A549 (cell line): ENCODE data around the gene USP32. TPM values are rescaled to one million over a fixed set of nuclear protein-coding genes. Genes with fewer than 3 reads are reported as not detected.
"Not testable (repeated sequence)": the region's sequence is repeated elsewhere in the genome, so short reads cannot be mapped to it uniquely, and the experiment has no call there.

ENCODE experiments used
- ATAC-seq, 2 experiments: fragments of 200-7000 bp in 1 of 2; fragments of >200 bp in 1 of 2; cut with Nextera tagmentation in 1 of 2; cut with Tn5 transposase in 1 of 2; 3 replicates each; pipeline versions ENCODE4 v1.8.0 to v1.9.1; 2018 to 2020; ENCODE audit warnings: mild to moderate bottlenecking in 1 of 2, moderate library complexity in 1 of 2
- CTCF ChIA-PET: fragments of 300-600 bp; sonication (Branson Sonifier 250); formaldehyde crosslinking; extraction: SDS; loops from one replicate; lab custom pipeline; 2021; ENCODE audit warnings: antibody characterized with exemption, inconsistent platforms; lab: Yijun Ruan, JAX
- POLR2A ChIA-PET: fragments of 350-600 bp; formaldehyde crosslinking; extraction: SDS; loops from one replicate; lab custom pipeline; 2021; ENCODE audit warnings: antibody characterized with exemption, inconsistent platforms; lab: Yijun Ruan, JAX
- DNase-seq, 2 experiments: peaks; one replicate each; pipeline versions ENCODE4 v3.0.0 to v3.0.0-alpha.2; 2011 to 2016; ENCODE audit warnings: low read depth in 1 of 2, low spot score in 1 of 2
- FAIRE-seq: peaks from 2 replicates; lab custom pipeline; 2011; peaks lifted over from hg19 to GRCh38; lab: Jason Lieb, UNC
- H3K27ac ChIP-seq, 2 experiments: fragments of >200 bp; sonication (Bioruptor Twin); formaldehyde crosslinking; 3 replicates each; pipeline ENCODE4 v1.5.1; 2016 to 2017
- H3K4me1 ChIP-seq: fragments of >200 bp; sonication (Bioruptor Twin); formaldehyde crosslinking; 3 replicates; pipeline ENCODE4 v1.6.1; 2016
- H3K4me2 ChIP-seq: fragments of >200 bp; sonication (Bioruptor Twin); formaldehyde crosslinking; 3 replicates; pipeline ENCODE4 v1.6.1; 2016
- H3K4me3 ChIP-seq: fragments of >200 bp; sonication (Bioruptor Twin); formaldehyde crosslinking; 3 replicates; pipeline ENCODE4 v1.5.1; 2016
- H3K9me3 ChIP-seq: fragments of >200 bp; sonication (Bioruptor Twin); formaldehyde crosslinking; 3 replicates; pipeline ENCODE4 v1.6.1; 2016
- CEBPB ChIP-seq, 2 experiments: fragments of >200 bp in 1 of 2; sonication (Bioruptor Twin) in 1 of 2; formaldehyde crosslinking in 1 of 2; IDR thresholded peaks; 2 replicates each; pipeline ENCODE4 v1.6.1; 2012 to 2016
- CTCF ChIP-seq: fragments of >200 bp; sonication (Bioruptor Twin); formaldehyde crosslinking; IDR thresholded peaks from 3 replicates; pipeline ENCODE4 v1.5.1; 2016
- EHMT2 ChIP-seq: fragments of 200-600 bp; sonication (generic); IDR thresholded peaks from 2 replicates; pipeline ENCODE4 v1.6.1; 2016; ENCODE audit warnings: antibody characterized with exemption, low read depth, mild to moderate bottlenecking, moderate library complexity
- EP300 ChIP-seq, 2 experiments: fragments of >200 bp; sonication (Bioruptor Twin); formaldehyde crosslinking; IDR thresholded peaks; 2 replicates in 1 of 2; 3 replicates in 1 of 2; pipeline ENCODE4 v1.6.1; 2016 to 2017
- HDAC2 ChIP-seq: fragments of 200-600 bp; sonication (generic); IDR thresholded peaks from 2 replicates; pipeline ENCODE4 v1.6.1; 2016
- HES2 ChIP-seq: fragments of >200 bp; sonication (Bioruptor Twin); formaldehyde crosslinking; IDR thresholded peaks from 2 replicates; pipeline ENCODE4 v1.6.1; 2016
- HOXB13 ChIP-seq: fragments of 250-450 bp; sonication (Bioruptor Pico); IDR thresholded peaks from 2 replicates; pipeline ENCODE4 v1.5.0; 2020; ENCODE audit warnings: low read depth, mild to moderate bottlenecking, moderate library complexity
- HOXB5 ChIP-seq: fragments of 250-450 bp; sonication (Bioruptor Pico); IDR thresholded peaks from 2 replicates; pipeline ENCODE4 v1.5.0; 2020; ENCODE audit warnings: mild to moderate bottlenecking, moderate library complexity
- JUN ChIP-seq, 2 experiments: fragments of >200 bp; sonication (Bioruptor Twin); formaldehyde crosslinking; IDR thresholded peaks; 2 replicates in 1 of 2; 3 replicates in 1 of 2; pipeline ENCODE4 v1.6.1; 2016 to 2017
- JUNB ChIP-seq: fragments of >200 bp; sonication (Bioruptor Twin); formaldehyde crosslinking; IDR thresholded peaks from 2 replicates; pipeline ENCODE4 v1.6.1; 2016
- MAX ChIP-seq: IDR thresholded peaks from 2 replicates; pipeline ENCODE4 v1.6.1; 2012
- MAZ ChIP-seq: fragments of 150-350 bp; IDR thresholded peaks from 2 replicates; pipeline ENCODE4 v1.6.1; 2014; ENCODE audit warnings: antibody characterized with exemption, low read depth, low read length, borderline replicate concordance
- NPAS2 ChIP-seq: fragments of 250-450 bp; sonication (Bioruptor Pico); IDR thresholded peaks from 2 replicates; pipeline ENCODE4 v1.8.0; 2022; ENCODE audit warnings: mild to moderate bottlenecking, moderate library complexity, borderline replicate concordance
- POLR2AphosphoS2 ChIP-seq: conservative IDR thresholded peaks from 2 replicates; pipeline ENCODE4 v1.6.1; 2012; ENCODE audit warnings: low read length, improper control_type of control experiment, inconsistent platforms
- RAD21 ChIP-seq, 2 experiments: fragments of >200 bp in 1 of 2; sonication (Bioruptor Twin) in 1 of 2; formaldehyde crosslinking in 1 of 2; IDR thresholded peaks in 1 of 2; conservative IDR thresholded peaks in 1 of 2; 2 replicates in 1 of 2; 3 replicates in 1 of 2; pipeline ENCODE4 v1.6.1; 2012 to 2018; ENCODE audit warnings: inconsistent platforms in 1 of 2
- RCOR1 ChIP-seq: fragments of 150-350 bp; IDR thresholded peaks from 2 replicates; pipeline ENCODE4 v1.6.1; 2014; ENCODE audit warnings: antibody characterized with exemption, low read length, low read depth
- RNF2 ChIP-seq: fragments of 200-600 bp; sonication (generic); IDR thresholded peaks from 2 replicates; pipeline ENCODE4 v1.6.1; 2016; ENCODE audit warnings: low read depth, mild to moderate bottlenecking, antibody characterized with exemption, moderate library complexity, borderline replicate concordance
- SREBF2 ChIP-seq: fragments of 450-650 bp; IDR thresholded peaks from 2 replicates; pipeline ENCODE4 v1.6.1; 2014; ENCODE audit warnings: mild to moderate bottlenecking, moderate library complexity
- TP53 ChIP-seq: fragments of 250-450 bp; sonication (Bioruptor Pico); IDR thresholded peaks from 2 replicates; pipeline ENCODE4 v1.5.0; 2021; ENCODE audit warnings: mild to moderate bottlenecking, moderate library complexity
- USF2 ChIP-seq: fragments of 450-650 bp; IDR thresholded peaks from 2 replicates; pipeline ENCODE4 v1.6.1; 2014; ENCODE audit warnings: antibody characterized with exemption
- ZFP36 ChIP-seq: fragments of 450-650 bp; IDR thresholded peaks from 2 replicates; pipeline ENCODE4 v1.6.1; 2014; ENCODE audit warnings: borderline replicate concordance; ENCODE audit not compliant: partially characterized antibody
- WGBS: methylation state at CpG from one replicate; pipeline ENCODE4 v1.1.6; 2017; ENCODE audit errors: missing lambda C conversion rate; 5-methylcytosine and 5-hydroxymethylcytosine counted together
- polyA plus RNA-seq, 4 experiments: library from polyadenylated mRNA; depleted of rRNA in 3 of 4; stranded (reverse); fragments of >200 nt; fragmentation: RNase III in 1 of 4; extraction: RNeasy Plus Mini Kit Qiagen cat#74134 plus additional on column Dnase treatment in 1 of 4; gene quantifications; 2 replicates in 3 of 4; 3 replicates in 1 of 4; pipeline ENCODE4 v1.2.3, GENCODE V29; 2011 to 2017

The USP32 gene
- polyA plus RNA-seq, 2 of the 4 experiments (the other 2 are of a cell fraction) = 35.4 to 52.2 TPM

GRCh38 chr17:60174767-60175166 lies 217.2 kb downstream of the USP32 start:
- POLR2A ChIA-PET = interaction anchor here (0.6 kb wide), 1 partner anchor 94 kb away, joined by 4 read pairs; no protein-coding TSS in a partner anchor
- H3K4me1 ChIP-seq = peaks cover 15% of the 10 kb centered on the region; the same call in 2 of the 3 replicates
- not testable (repeated sequence) for DNase-seq
- TF ChIP-seq RAD21 (conservative IDR thresholded peaks at IDR 0.05 in 1 of 2, IDR thresholded peaks at IDR 0.05 in 1 of 2) = peak in 1 of 2 experiments; percentile 43; a peak in 2 of 5 replicates
- TF ChIP-seq CTCF = peak; percentile 22; the same call in 1 of the 3 replicates
- TF ChIP-seq, all 56 proteins: peak for 2; not testable (repeated sequence) for 54
- FAIRE-seq, H3K4me3 ChIP-seq, H3K9me3 ChIP-seq, H3K4me2 ChIP-seq, H3K27ac ChIP-seq: not testable (repeated sequence)
- WGBS = 92% methylated on average over 6 of the region's 6 CpGs
- ATAC-seq = peak; percentile 71 to 77
- CTCF ChIA-PET = interaction anchor here (0.6 to 1.3 kb wide), 5 partner anchors 13 to 110 kb away, joined by 3 to 4 read pairs (median 3); no protein-coding TSS in a partner anchor

- H3K27ac ChIP-seq = no peak overlapping the region
- peaks cover 15% of the 10 kb centered on the region; the same call in 2 of the 3 replicates for H3K4me1 ChIP-seq
- ChIA-PET POLR2A (no interaction called here), CTCF (interaction anchor here (1.1 to 1.4 kb wide), 3 partner anchors 13 to 58 kb away, joined by 3 to 4 read pairs (median 3); no protein-coding TSS in a partner anchor)
- ATAC-seq (no peak), DNase-seq (no peak), FAIRE-seq (no peak)
- TF ChIP-seq CEBPB (IDR thresholded peaks at IDR 0.05) (no peak), JUN (IDR thresholded peaks at IDR 0.05) (no peak), SREBF2 (no peak), ZFP36 (no peak), RCOR1 (no peak), HOXB5 (CRISPR knock-in tag) (no peak), TP53 (CRISPR knock-in tag) (no peak), HES2 (no peak)
- H3K4me3 ChIP-seq = no peak overlapping the region
- no peak overlapping the region for H3K4me2 ChIP-seq
- 84% methylated on average over 3 of the region's 3 CpGs for WGBS
- no peaks in the 10 kb centered on the region for H3K9me3 ChIP-seq
Observed at GRCh38 chr17:60174035-60174434, 217.9 kb downstream of the USP32 start.

GRCh38 chr17:60173304-60173819 lies 218.6 kb downstream of the USP32 start:
- Histone ChIP-seq H3K4me2 (no peak overlapping the region), H3K27ac (no peak overlapping the region), H3K4me1 (peaks cover 20% of the 10 kb centered on the region; the same call in 2 of the 3 replicates), H3K9me3 (no peaks in the 10 kb centered on the region), H3K4me3 (no peak overlapping the region)
- no peak for FAIRE-seq
- no peak for ATAC-seq
- DNase-seq = no peak
- POLR2A ChIA-PET = no interaction called here
- WGBS = 72% methylated on average over 2 of the region's 2 CpGs
- CTCF ChIA-PET = interaction anchor here (0.6 to 1.4 kb wide), 3 partner anchors 12 to 59 kb away, joined by 3 to 4 read pairs (median 3); no protein-coding TSS in a partner anchor
- TF ChIP-seq HDAC2 (no peak), ZFP36 (no peak), EP300 (IDR thresholded peaks at IDR 0.05) (no peak), TP53 (CRISPR knock-in tag) (no peak), JUN (IDR thresholded peaks at IDR 0.05) (no peak), MAZ (no peak), HOXB13 (CRISPR knock-in tag) (no peak), HOXB5 (CRISPR knock-in tag) (no peak)

GRCh38 chr17:60171753-60172079 lies 220.2 kb downstream of the USP32 start:
- FAIRE-seq (no peak), ATAC-seq (no peak), DNase-seq (no peak)
- no peak overlapping the region for H3K4me2 ChIP-seq
- peaks cover 33% of the 10 kb centered on the region for H3K4me1 ChIP-seq
- H3K4me3 ChIP-seq = no peak overlapping the region
- no peak overlapping the region for H3K27ac ChIP-seq
- 89% methylated on average over 8 of the region's 8 CpGs for WGBS
- POLR2A ChIA-PET = no interaction called here
- no peaks in the 10 kb centered on the region for H3K9me3 ChIP-seq
- CTCF ChIA-PET = interaction anchor here (0.6 to 5.6 kb wide), 7 partner anchors 10 to 552 kb away, joined by 3 to 35 read pairs (median 4); no protein-coding TSS in a partner anchor
- TF ChIP-seq MAX = no peak
- TF ChIP-seq POLR2AphosphoS2 = no peak
- TF ChIP-seq RCOR1 = no peak
- no peak for TF ChIP-seq RNF2
- TF ChIP-seq EHMT2 = no peak
- no peak for TF ChIP-seq JUNB
- TF ChIP-seq EP300 (IDR thresholded peaks at IDR 0.05) = no peak
- no peak for TF ChIP-seq NPAS2 (CRISPR knock-in tag)
- TF ChIP-seq USF2 = no peak
